Right ventricle myocardium inferior (tissue), 1 donor: Measurements from ENCODE around the gene GPX4. TPM values are rescaled to one million over a fixed set of nuclear protein-coding genes. Genes with fewer than 3 reads are reported as not detected.
A peak's percentile ranks its signal among the peaks of the same experiment; 100 is the strongest.

Experiments
- ATAC-seq: fragments of 200-7000 bp; cut with Tn5 transposase; one replicate; pipeline ENCODE4 v1.9.1; 2020; ENCODE audit warnings: mild to moderate bottlenecking, moderate library complexity
- DNase-seq: peaks from one replicate; pipeline ENCODE4 v3.0.0; 2021; ENCODE audit errors: missing footprints
- intact Hi-C: fragments of 100-400 bp; cut with DNase I; formaldehyde crosslinking; loops from one replicate; pipeline ENCODE4 v1.11.0; 2022
- total RNA-seq: library from RNA; stranded (reverse); fragmentation: NEBNext Ultra II Directional; extraction: Animal tissue kit (Norgen Biotek cat#: 25700); gene quantifications from one replicate; pipeline ENCODE4 v1.2.1, GENCODE V29; 2021
- donor health status: DM: no; HTN: yes; CAD: no; lungs with severe emphysema.

The GPX4 gene
- total RNA-seq, 1 donor from 2014 or later: 361 TPM

GRCh38 chr19:1151917-1152587 lies 48.3 kb downstream of the GPX4 start:
- no peak for DNase-seq

DNA sequence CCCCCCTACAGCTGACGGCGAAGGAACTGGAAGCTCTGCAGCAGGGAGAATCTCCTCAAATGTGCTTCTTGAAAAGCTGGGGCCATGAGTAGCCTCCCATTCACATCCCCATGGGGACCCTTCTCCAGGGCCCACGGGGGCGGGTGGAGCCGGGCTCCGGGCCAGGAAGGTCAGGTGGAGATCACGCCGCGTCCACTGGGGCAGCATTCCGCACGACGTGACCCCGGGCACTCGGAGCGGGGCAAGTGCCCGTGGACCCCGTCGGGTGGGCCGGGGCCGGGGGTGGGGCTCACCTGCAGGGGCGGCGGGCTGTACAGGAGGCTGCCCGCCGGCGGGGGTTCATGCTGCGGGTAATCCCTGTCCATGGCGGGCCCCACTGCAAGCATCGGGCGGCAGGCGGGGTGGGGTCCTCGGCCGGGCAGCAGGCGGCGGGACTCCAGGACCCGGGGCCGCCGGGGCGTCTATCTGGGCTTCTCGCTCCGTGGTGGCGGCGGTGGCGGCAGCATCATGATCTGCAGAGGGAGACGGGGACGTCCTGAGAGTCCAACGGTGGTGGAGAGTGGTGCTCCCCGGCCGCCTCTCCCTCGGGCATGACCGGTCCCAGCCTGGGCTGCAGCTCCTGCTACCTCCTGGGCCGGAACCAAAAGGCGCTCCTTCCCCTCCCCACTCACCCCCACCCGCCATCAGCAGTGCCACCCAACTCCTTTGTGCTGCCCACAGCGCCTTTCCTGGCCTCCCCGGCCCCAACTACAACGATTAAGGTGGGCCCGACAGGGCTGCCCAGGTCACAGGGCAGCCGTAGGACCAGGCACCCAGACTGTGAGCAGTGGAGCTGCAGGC lies 50.3 kb downstream of the GPX4 start:
- ATAC-seq (no peak), DNase-seq (no peak)
- intact Hi-C loops: no loop called here

More at GRCh38 chr19:1151917-1152587, 48.3 kb downstream of the GPX4 start:
- ATAC-seq: peak; percentile 43
- intact Hi-C loops: no loop called here

- peak; percentile 85 for ATAC-seq
- peak; percentile 94 for DNase-seq
- intact Hi-C loops: no loop called here
These were observed 51.0 kb downstream of the GPX4 start for GRCh38 chr19:1154731-1155351.

DNA sequence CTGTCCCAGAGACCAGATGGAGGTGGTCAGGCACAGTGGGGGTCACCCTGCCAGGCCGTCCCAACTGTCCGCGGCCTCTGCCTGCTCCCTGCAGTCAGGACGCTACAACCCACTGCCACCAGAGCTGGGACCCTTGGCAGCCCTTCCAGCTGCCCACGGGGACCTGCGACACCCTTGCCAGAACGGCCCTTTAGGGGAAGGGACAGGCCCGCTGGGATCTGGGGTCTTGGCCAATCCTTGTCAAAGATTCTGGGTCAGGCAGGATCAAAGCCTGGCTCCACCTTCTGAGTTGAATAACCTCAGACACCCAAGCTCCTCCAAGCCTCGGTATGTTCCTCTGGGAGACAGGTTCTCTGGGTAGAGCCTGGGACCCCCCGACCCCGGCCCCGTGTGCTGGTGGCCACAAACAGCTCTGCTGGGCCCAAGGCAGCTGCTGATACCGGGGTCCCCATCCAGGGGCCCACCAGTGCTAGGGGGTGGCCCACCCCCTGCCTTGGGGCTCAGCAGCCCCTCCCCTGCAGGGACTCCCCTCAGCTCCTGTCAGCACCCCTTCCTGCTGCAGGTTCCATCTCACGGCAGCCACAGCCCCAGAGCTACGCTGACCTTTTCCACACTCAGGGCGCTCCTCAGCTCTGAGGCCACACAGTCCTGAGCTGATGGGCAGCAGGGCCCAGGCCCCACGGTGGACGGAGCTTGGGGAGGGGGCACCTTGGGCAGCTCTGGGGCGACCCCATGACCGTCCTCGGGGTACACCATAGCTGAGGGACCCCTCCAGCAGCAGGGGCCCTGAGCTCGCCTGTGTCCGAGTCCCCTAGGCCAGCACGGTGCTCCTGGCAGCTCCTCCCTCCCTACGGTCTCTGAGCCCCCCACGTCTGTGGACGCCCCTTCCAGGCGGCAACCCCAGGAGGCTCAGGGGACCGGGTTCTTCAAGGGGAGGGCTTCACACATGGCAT lies 51.8 kb downstream of the GPX4 start:
- intact Hi-C loops: no loop called here
- peak; percentile 4 for ATAC-seq
- DNase-seq: no peak

Other genes starting within 250 kb of the GPX4 start
- gene CFD, start 244.3 kb upstream of the GPX4 start, total RNA-seq: 655 TPM
- 23.5 TPM for gene MED16, start 210.8 kb upstream of the GPX4 start, total RNA-seq
- not detected for gene RNU6-9, start 210.5 kb upstream of the GPX4 start, total RNA-seq
- 21.9 TPM for gene R3HDM4, start 190.8 kb upstream of the GPX4 start, total RNA-seq
- gene KISS1R, start 186.7 kb upstream of the GPX4 start, total RNA-seq: not detected
- gene ARID3A, start 178.0 kb upstream of the GPX4 start, total RNA-seq: 6.7 TPM
- 20.7 TPM for gene WDR18, start 119.6 kb upstream of the GPX4 start, total RNA-seq
- 0.35 TPM for gene GRIN3B, start 103.6 kb upstream of the GPX4 start, total RNA-seq
- gene TMEM259, start 82.9 kb upstream of the GPX4 start, total RNA-seq: 106 TPM
- not detected for gene RNU6-2, start 82.5 kb upstream of the GPX4 start, total RNA-seq
- 69.3 TPM for gene CNN2, start 77.4 kb upstream of the GPX4 start, total RNA-seq
- gene ABCA7, start 63.9 kb upstream of the GPX4 start, total RNA-seq: 7.7 TPM
- 6.6 TPM for gene ARHGAP45, start 36.8 kb upstream of the GPX4 start, total RNA-seq
- gene POLR2E, start 8.6 kb upstream of the GPX4 start, total RNA-seq: 142 TPM
- 14.7 TPM for gene SBNO2, start 70.3 kb downstream of the GPX4 start, total RNA-seq
- 49.9 TPM for gene STK11, start 101.8 kb downstream of the GPX4 start, total RNA-seq
- gene CBARP, start 134.0 kb downstream of the GPX4 start, total RNA-seq: 1.2 TPM
- 656 TPM for gene ATP5F1D, start 137.8 kb downstream of the GPX4 start, total RNA-seq
- gene MIDN, start 144.6 kb downstream of the GPX4 start, total RNA-seq: 62.8 TPM
- 219 TPM for gene CIRBP, start 165.3 kb downstream of the GPX4 start, total RNA-seq
- gene FAM174C, start 171.5 kb downstream of the GPX4 start, total RNA-seq: 13.1 TPM
- not detected for gene EFNA2, start 181.9 kb downstream of the GPX4 start, total RNA-seq